H1 (cell line): ENCODE data around the gene GADL1. TPM values are rescaled to one million over a fixed set of nuclear protein-coding genes. Genes with fewer than 3 reads are reported as not detected.

Experiments used
- CTCF ChIA-PET: fragments of 300-600 bp; sonication (Branson Sonifier 250); formaldehyde crosslinking; loops from one replicate; lab custom pipeline; 2021; ENCODE audit not compliant: partially characterized antibody; lab: Charles Lee
- POLR2A ChIA-PET: fragments of 300-600 bp; sonication (Branson Sonifier 250); formaldehyde crosslinking; loops from one replicate; lab custom pipeline; 2021; ENCODE audit warnings: inconsistent platforms; ENCODE audit not compliant: partially characterized antibody; lab: Charles Lee
- DNase-seq, 2 experiments: peaks; one replicate each; pipeline versions ENCODE4 v3.0.0 to v3.0.0-alpha.2; 2010 to 2022; ENCODE audit warnings: low spot score in 2 of 2, low read depth in 1 of 2, mixed read lengths in 1 of 2
- FAIRE-seq: peaks from 2 replicates; lab custom pipeline; 2011; peaks lifted over from hg19 to GRCh38; lab: Jason Lieb, UNC
- H2AFZ ChIP-seq: 2 replicates; pipeline ENCODE4 v1.8.1; 2012; ENCODE audit warnings: low read length, inconsistent platforms
- H2AK5ac ChIP-seq: 2 replicates; pipeline ENCODE4 v1.6.1; 2013; ENCODE audit warnings: low read depth, low read length
- H2BK120ac ChIP-seq: replicated peaks from 2 replicates; pipeline ENCODE3; 2013; ENCODE audit warnings: low read depth, low read length, inconsistent platforms
- H2BK12ac ChIP-seq: 2 replicates; pipeline ENCODE4 v1.6.1; 2013; ENCODE audit warnings: low read depth, low read length
- H2BK15ac ChIP-seq: 2 replicates; pipeline ENCODE4 v1.6.1; 2013; ENCODE audit warnings: low read length
- H2BK20ac ChIP-seq: 2 replicates; pipeline ENCODE4 v1.6.1; 2013; ENCODE audit warnings: low read length
- H2BK5ac ChIP-seq: 2 replicates; pipeline ENCODE4 v1.6.1; 2013; ENCODE audit warnings: low read depth, low read length
- H3K14ac ChIP-seq: 2 replicates; pipeline ENCODE4 v1.6.1; 2013; ENCODE audit warnings: inconsistent platforms; ENCODE audit not compliant: insufficient read length
- H3K18ac ChIP-seq: 2 replicates; pipeline ENCODE4 v1.6.1; 2013; ENCODE audit warnings: low read length; ENCODE audit errors: extremely low read depth
- H3K23ac ChIP-seq: 2 replicates; pipeline ENCODE4 v1.6.1; 2013; ENCODE audit warnings: inconsistent platforms; ENCODE audit not compliant: insufficient read length
- H3K23me2 ChIP-seq: 2 replicates; pipeline ENCODE4 v1.6.1; 2013; ENCODE audit warnings: low read depth, low read length
- H3K27ac ChIP-seq: 2 replicates; pipeline ENCODE4 v1.6.1; 2011; ENCODE audit warnings: low read depth, low read length, inconsistent platforms
- H3K27me3 ChIP-seq, 4 experiments: replicated peaks in 1 of 4; 1 replicate in 1 of 4; 2 replicates in 3 of 4; pipeline versions ENCODE4 v1.6.1 to v1.8.1; 2011 to 2013; ENCODE audit warnings: low read length in 3 of 4, mild to moderate bottlenecking in 3 of 4, inconsistent platforms in 2 of 4, mixed read lengths in 2 of 4, moderate library complexity in 1 of 4; ENCODE audit not compliant: control insufficient read depth in 3 of 4, insufficient read depth in 3 of 4; ENCODE audit errors: extremely low read depth in 1 of 4
- H3K36me3 ChIP-seq, 4 experiments: 2 replicates each; pipeline versions ENCODE4 v1.6.1 to v1.8.1; 2011 to 2013; ENCODE audit warnings: mild to moderate bottlenecking in 4 of 4, low read length in 3 of 4, moderate library complexity in 2 of 4, control low read depth in 1 of 4, inconsistent platforms in 1 of 4; ENCODE audit not compliant: insufficient read depth in 4 of 4, control insufficient read depth in 2 of 4
- H3K4ac ChIP-seq: replicated peaks from 2 replicates; pipeline ENCODE3; 2013; ENCODE audit warnings: low read length, low read depth, mixed read lengths, inconsistent platforms; ENCODE audit not compliant: insufficient read length
- H3K4me1 ChIP-seq, 4 experiments: replicated peaks in 1 of 4; 1 replicate in 1 of 4; 2 replicates in 3 of 4; pipeline versions ENCODE4 v1.6.1 to v1.8.1; 2011 to 2013; ENCODE audit warnings: low read length in 3 of 4, inconsistent platforms in 2 of 4, mixed read lengths in 1 of 4; ENCODE audit not compliant: insufficient read depth in 4 of 4, control insufficient read depth in 3 of 4
- H3K4me2 ChIP-seq, 2 experiments: 2 replicates each; pipeline versions ENCODE4 v1.6.1 to v1.8.1; 2011 to 2013; ENCODE audit warnings: low read depth in 2 of 2, low read length in 2 of 2, control low read depth in 1 of 2, inconsistent platforms in 1 of 2, mild to moderate bottlenecking in 1 of 2; ENCODE audit not compliant: insufficient read depth in 1 of 2
- H3K4me3 ChIP-seq, 4 experiments: fragments of 200-600, 300-600 bp in 1 of 4; sonication (generic), shearing (Covaris generic), sonication (Bioruptor Twin) in 1 of 4; 2 replicates each; pipeline versions ENCODE4 v1.5.1 to v1.8.1; 2011 to 2016; ENCODE audit warnings: low read length in 4 of 4, low read depth in 3 of 4, control low read depth in 2 of 4, inconsistent platforms in 2 of 4, mild to moderate bottlenecking in 2 of 4, mixed read lengths in 1 of 4, moderate library complexity in 1 of 4; ENCODE audit not compliant: insufficient read depth in 2 of 4; ENCODE audit errors: extremely low read depth in 1 of 4
- H3K56ac ChIP-seq: replicated peaks from 2 replicates; pipeline ENCODE3; 2013; ENCODE audit warnings: low read depth, mild to moderate bottlenecking, mixed read lengths, low read length, inconsistent platforms; ENCODE audit not compliant: insufficient read length
- H3K79me1 ChIP-seq: 2 replicates; pipeline ENCODE4 v1.6.1; 2013; ENCODE audit warnings: low read depth, low read length, control low read depth
- H3K79me2 ChIP-seq, 2 experiments: 2 replicates each; pipeline versions ENCODE4 v1.6.1 to v1.8.1; 2012 to 2013; ENCODE audit warnings: low read length in 2 of 2, mild to moderate bottlenecking in 2 of 2, inconsistent platforms in 1 of 2; ENCODE audit not compliant: insufficient read depth in 2 of 2, control insufficient read depth in 1 of 2
- H3K9ac ChIP-seq, 4 experiments: replicated peaks in 1 of 4; 1 replicate in 1 of 4; 2 replicates in 3 of 4; pipeline versions ENCODE4 v1.6.1 to v1.8.1; 2011 to 2013; ENCODE audit warnings: low read depth in 3 of 4, low read length in 3 of 4, control low read depth in 2 of 4, mild to moderate bottlenecking in 2 of 4, moderate library complexity in 2 of 4, inconsistent platforms in 1 of 4; ENCODE audit errors: extremely low read depth in 1 of 4
- H3K9me3 ChIP-seq, 2 experiments: 2 replicates each; pipeline versions ENCODE4 v1.6.1 to v1.8.1; 2012 to 2013; ENCODE audit warnings: mild to moderate bottlenecking in 2 of 2, moderate library complexity in 2 of 2, control low read depth in 1 of 2, inconsistent platforms in 1 of 2, low read depth in 1 of 2, low read length in 1 of 2, mixed read lengths in 1 of 2; ENCODE audit not compliant: insufficient read depth in 2 of 2
- H4K20me1 ChIP-seq, 2 experiments: replicated peaks in 1 of 2; 2 replicates each; pipeline versions ENCODE3 to v1.8.1; 2011 to 2013; ENCODE audit warnings: inconsistent platforms in 2 of 2, low read length in 2 of 2, mild to moderate bottlenecking in 1 of 2; ENCODE audit not compliant: insufficient read depth in 2 of 2, control insufficient read depth in 1 of 2
- H4K5ac ChIP-seq: 2 replicates; pipeline ENCODE4 v1.6.1; 2013; ENCODE audit warnings: low read length, low read depth, mixed read lengths, inconsistent platforms; ENCODE audit not compliant: insufficient read length
- H4K8ac ChIP-seq: 2 replicates; pipeline ENCODE4 v1.8.0; 2013; ENCODE audit warnings: mild to moderate bottlenecking, moderate library complexity, low read length, inconsistent platforms; ENCODE audit not compliant: insufficient read depth; ENCODE audit errors: extremely low read depth
- H4K91ac ChIP-seq: replicated peaks from 2 replicates; pipeline ENCODE3; 2013; ENCODE audit warnings: low read length, mixed read lengths, inconsistent platforms; ENCODE audit not compliant: insufficient read length
- BCL11A ChIP-seq, 2 experiments: IDR thresholded peaks; one replicate each; pipeline ENCODE4 v1.6.1; 2011; ENCODE audit warnings: low read depth in 2 of 2, low read length in 2 of 2, mild to moderate bottlenecking in 2 of 2
- CREB1 ChIP-seq: IDR thresholded peaks from 2 replicates; pipeline ENCODE4 v1.6.1; 2012; ENCODE audit warnings: inconsistent platforms
- EP300 ChIP-seq, 2 experiments: IDR thresholded peaks; 1 replicate in 1 of 2; 2 replicates in 1 of 2; pipeline ENCODE4 v1.6.1; 2011 to 2012; ENCODE audit warnings: low read depth in 2 of 2, low read length in 2 of 2, mild to moderate bottlenecking in 2 of 2, borderline replicate concordance in 1 of 2, inconsistent platforms in 1 of 2, moderate library complexity in 1 of 2
- GTF2F1 ChIP-seq: IDR thresholded peaks from 2 replicates; pipeline ENCODE4 v1.6.1; 2012; ENCODE audit warnings: low read depth, low read length, improper control_type of control experiment, borderline replicate concordance
- KDM1A ChIP-seq: fragments of 200-600, 300-600 bp; sonication (generic); IDR thresholded peaks from 2 replicates; pipeline ENCODE4 v1.7.1; 2016; ENCODE audit warnings: mild to moderate bottlenecking, low read length, borderline replicate concordance
- POLR2A ChIP-seq, 2 experiments: IDR thresholded peaks; 1 replicate in 1 of 2; 2 replicates in 1 of 2; pipeline ENCODE4 v1.6.1; 2011; ENCODE audit warnings: low read depth in 2 of 2, low read length in 2 of 2, mild to moderate bottlenecking in 2 of 2; ENCODE audit errors: control extremely low read depth in 1 of 2
- POLR2AphosphoS5 ChIP-seq: IDR thresholded peaks from 2 replicates; pipeline ENCODE4 v1.6.1; 2011; ENCODE audit warnings: low read depth, low read length
- POU5F1 ChIP-seq: IDR thresholded peaks from 2 replicates; pipeline ENCODE4 v1.6.1; 2011; ENCODE audit warnings: low read depth, mild to moderate bottlenecking, low read length, moderate library complexity
- RFX5 ChIP-seq: IDR thresholded peaks from 2 replicates; pipeline ENCODE4 v1.6.1; 2011; ENCODE audit warnings: low read depth, low read length, improper control_type of control experiment, borderline replicate concordance
- SAP30 ChIP-seq: fragments of 300-600 bp; sonication (generic); IDR thresholded peaks from 2 replicates; pipeline ENCODE4 v1.7.1; 2012; ENCODE audit warnings: low read length, moderate library complexity, mild to moderate bottlenecking, inconsistent platforms; ENCODE audit not compliant: insufficient read depth, insufficient replicate concordance
- WGBS, 2 experiments: shearing (Covaris generic) in 1 of 2; methylation state at CpG; one replicate each; pipeline versions ENCODE4 v1.1.6 to v1.1.7; 2013 to 2015; ENCODE audit warnings: low lambda C conversion rate in 2 of 2, mixed read lengths in 2 of 2, inconsistent platforms in 1 of 2, low coverage in 1 of 2, missing lambda C conversion rate in 1 of 2; ENCODE audit not compliant: insufficient replicate concordance in 2 of 2, insufficient coverage in 1 of 2, insufficient read length in 1 of 2; ENCODE audit errors: extremely low coverage in 1 of 2, missing lambda C conversion rate in 1 of 2; 5-methylcytosine and 5-hydroxymethylcytosine counted together
- polyA plus RNA-seq, 7 experiments: library from polyadenylated mRNA; depleted of rRNA in 3 of 7; stranded (reverse) in 5 of 7; unstranded in 2 of 7; fragments of >200 nt in 5 of 7; fragments of 200-250 nt in 2 of 7; gene quantifications; 1 replicate in 5 of 7; 2 replicates in 1 of 7; 4 replicates in 1 of 7; pipeline versions ENCODE4 v1.2.1 to v1.2.3, GENCODE V29; 2011 to 2013; ENCODE audit warnings: missing spikeins in 2 of 7, mixed read lengths in 2 of 7
- total RNA-seq: library from RNA; stranded (reverse); fragmentation: NEBNext Ultra II Directional; extraction: Animal tissue kit (Norgen Biotek cat#: 25700); gene quantifications from 2 replicates; pipeline ENCODE4 v1.2.1, GENCODE V29; 2021

Gene GADL1
- total and polyA plus RNA-seq, 2 of the 8 experiments (the other 6 are each of a cell fraction or from before 2014, with no cell fraction given): 0.03 to 0.30 TPM

- no peak for DNase-seq
- no peak overlapping the region for H2AK5ac ChIP-seq
- no peak overlapping the region for H3K9ac ChIP-seq
- no peak overlapping the region for H4K5ac ChIP-seq
- H3K23ac ChIP-seq: no peak overlapping the region
- no peak overlapping the region for H3K4me3 ChIP-seq
- no peak for TF ChIP-seq KDM1A
- no peak for TF ChIP-seq POU5F1
- TF ChIP-seq SAP30: no peak
- TF ChIP-seq RFX5: no peak
- TF ChIP-seq POLR2AphosphoS5: no peak
- TF ChIP-seq GTF2F1: no peak
- TF ChIP-seq POLR2A (IDR thresholded peaks at IDR 0.05; ENCODE audit: control extremely low read depth in 1 of 2, low read depth in 2 of 2, low read length in 2 of 2): no peak
- TF ChIP-seq EP300 (IDR thresholded peaks at IDR 0.05; ENCODE audit: borderline replicate concordance in 1 of 2, low read depth in 2 of 2, low read length in 2 of 2): no peak
- no peak for TF ChIP-seq CREB1
- no peak for TF ChIP-seq BCL11A (IDR thresholded peaks at IDR 0.05; ENCODE audit: low read depth in 2 of 2, low read length in 2 of 2)
- no peak overlapping the region for H2BK5ac ChIP-seq
- no peaks in the 10 kb centered on the region for H3K9me3 ChIP-seq
- H3K4me2 ChIP-seq: no peak overlapping the region
- H2BK12ac ChIP-seq: no peak overlapping the region
- H3K27ac ChIP-seq: no peak overlapping the region
- no peak overlapping the region for H2BK15ac ChIP-seq
- H3K56ac ChIP-seq: no peak overlapping the region
- CTCF ChIA-PET: interaction anchor here (1.4 kb wide), 1 partner anchor 23 kb away, joined by 3 read pairs; no protein-coding TSS in a partner anchor
- no peaks in the 10 kb centered on the region for H3K79me1 ChIP-seq
- no peaks in the 10 kb centered on the region for H3K4me1 ChIP-seq
- no peak overlapping the region for H4K91ac ChIP-seq
- no peaks in the 10 kb centered on the region for H3K36me3 ChIP-seq
- POLR2A ChIA-PET: no interaction called here
- no peaks in the 10 kb centered on the region for H4K20me1 ChIP-seq
- no peak overlapping the region for H3K14ac ChIP-seq
- no peak overlapping the region for H2BK20ac ChIP-seq
- no peak overlapping the region for H2AFZ ChIP-seq
- H3K18ac ChIP-seq: no peak overlapping the region
- H3K4ac ChIP-seq: no peak overlapping the region
- H4K8ac ChIP-seq: no peak overlapping the region
- no peaks in the 10 kb centered on the region for H3K23me2 ChIP-seq
- FAIRE-seq: no peak
- 98% methylated on average over 2 of the region's 2 CpGs; no CpG with 5 or more reads in 1 of the 2 experiments for WGBS, 2 experiments
- H2BK120ac ChIP-seq: no peak overlapping the region
- no peaks in the 10 kb centered on the region for H3K27me3 ChIP-seq
- H3K79me2 ChIP-seq: no peaks in the 10 kb centered on the region
Observed at GRCh38 chr3:30774062-30774461, 120.4 kb downstream of the GADL1 start.
